CD14-positive monocyte (primary cell): Measurements from ENCODE around the gene PFDN1. TPM values are rescaled to one million over a fixed set of nuclear protein-coding genes. Genes with fewer than 3 reads are reported as not detected.

Experiments
- DNase-seq, 3 donors: peaks; one replicate each; pipeline ENCODE4 v3.0.0-alpha.2; 2011 to 2022
- H2AFZ ChIP-seq: 2 replicates; pipeline ENCODE4 v1.6.0; 2012; ENCODE audit warnings: mild to moderate bottlenecking, low read depth, low read length, inconsistent platforms; ENCODE audit not compliant: insufficient read depth, poor library complexity, severe bottlenecking
- H3K27ac ChIP-seq, 2 donors: 1 replicate in 1 of 2; 2 replicates in 1 of 2; pipeline ENCODE4 v1.5.1; 2012 to 2013; ENCODE audit warnings: low read length in 2 of 2, control low read depth in 1 of 2, inconsistent platforms in 1 of 2, low read depth in 1 of 2, mild to moderate bottlenecking in 1 of 2
- H3K27me3 ChIP-seq, 2 donors: one replicate each; pipeline versions ENCODE4 v1.6.0 to v1.6.1; 2011 to 2013; ENCODE audit warnings: low read length in 2 of 2; ENCODE audit not compliant: control insufficient read depth in 2 of 2, insufficient read depth in 2 of 2
- H3K36me3 ChIP-seq, 2 donors: replicated peaks in 1 of 2; 1 replicate in 1 of 2; 2 replicates in 1 of 2; pipeline versions ENCODE4 v1.5.1 to v1.6.1; 2012 to 2013; ENCODE audit warnings: low read length in 2 of 2, control low read depth in 1 of 2, inconsistent platforms in 1 of 2, mild to moderate bottlenecking in 1 of 2; ENCODE audit not compliant: insufficient read depth in 2 of 2, control insufficient read depth in 1 of 2
- H3K4me1 ChIP-seq, 2 donors: 1 replicate in 1 of 2; 2 replicates in 1 of 2; pipeline versions ENCODE4 v1.5.1 to v1.6.1; 2012 to 2013; ENCODE audit warnings: low read length in 2 of 2, control low read depth in 1 of 2, inconsistent platforms in 1 of 2, mild to moderate bottlenecking in 1 of 2, moderate library complexity in 1 of 2; ENCODE audit not compliant: insufficient read depth in 2 of 2, control insufficient read depth in 1 of 2
- H3K4me2 ChIP-seq: replicated peaks from 2 replicates; pipeline ENCODE3; 2012; ENCODE audit warnings: low read length, moderate library complexity, mild to moderate bottlenecking; ENCODE audit not compliant: poor library complexity, severe bottlenecking; ENCODE audit errors: extremely low read depth
- H3K4me3 ChIP-seq, 3 experiments: fragments of 200-600 bp in 1 of 3; sonication (generic) in 1 of 3; replicated peaks in 1 of 3; 1 replicate in 2 of 3; 2 replicates in 1 of 3; pipeline ENCODE4 v1.5.1; 2011 to 2013; ENCODE audit warnings: low read length in 3 of 3, mild to moderate bottlenecking in 3 of 3, control low read depth in 2 of 3, low read depth in 2 of 3, inconsistent platforms in 1 of 3, moderate library complexity in 1 of 3
- H3K79me2 ChIP-seq: 2 replicates; pipeline ENCODE4 v1.6.0; 2012; ENCODE audit warnings: mild to moderate bottlenecking, control low read depth, inconsistent platforms, low read length, moderate library complexity; ENCODE audit not compliant: insufficient read depth
- H3K9ac ChIP-seq: 2 replicates; pipeline ENCODE4 v1.6.0; 2017; ENCODE audit warnings: low read length, mild to moderate bottlenecking; ENCODE audit not compliant: insufficient read depth, poor library complexity, severe bottlenecking
- H3K9me3 ChIP-seq, 2 donors: replicated peaks in 1 of 2; 1 replicate in 1 of 2; 2 replicates in 1 of 2; pipeline versions ENCODE4 v1.5.1 to v1.6.1; 2012 to 2013; ENCODE audit warnings: low read length in 2 of 2, control low read depth in 1 of 2; ENCODE audit not compliant: control insufficient read depth in 1 of 2, insufficient read depth in 1 of 2
- H4K20me1 ChIP-seq: 2 replicates; pipeline ENCODE4 v1.6.0; 2012; ENCODE audit warnings: mild to moderate bottlenecking, low read length, control low read depth, moderate library complexity; ENCODE audit not compliant: insufficient read depth
- H3K27ac Mint-ChIP-seq, 7 donors: one replicate each; pipeline ENCODE4 v1.8.0; 2020; ENCODE audit warnings: mild to moderate bottlenecking in 7 of 7, mixed read lengths in 7 of 7, moderate library complexity in 6 of 7, inconsistent platforms in 2 of 7
- H3K27me3 Mint-ChIP-seq, 3 donors: one replicate each; pipeline ENCODE4 v1.8.0; 2021 to 2022; ENCODE audit warnings: low read depth in 3 of 3, mild to moderate bottlenecking in 3 of 3, mixed read lengths in 3 of 3, moderate library complexity in 3 of 3, inconsistent platforms in 1 of 3
- H3K36me3 Mint-ChIP-seq, 2 donors: one replicate each; pipeline ENCODE4 v1.8.0; 2020; ENCODE audit warnings: mixed read lengths in 2 of 2, inconsistent platforms in 1 of 2, mild to moderate bottlenecking in 1 of 2
- H3K4me1 Mint-ChIP-seq: one replicate; pipeline ENCODE4 v1.8.0; 2020; ENCODE audit warnings: mild to moderate bottlenecking, mixed read lengths
- H3K4me3 Mint-ChIP-seq, 2 donors: one replicate each; pipeline ENCODE4 v1.8.0; 2020; ENCODE audit warnings: mild to moderate bottlenecking in 2 of 2, mixed read lengths in 2 of 2, moderate library complexity in 1 of 2
- H3K9me3 Mint-ChIP-seq, 7 donors: one replicate each; pipeline ENCODE4 v1.8.0; 2020 to 2022; ENCODE audit warnings: mixed read lengths in 7 of 7, mild to moderate bottlenecking in 6 of 7, moderate library complexity in 6 of 7, inconsistent platforms in 2 of 7
- WGBS: methylation state at CpG from one replicate; pipeline ENCODE4 v1.1.5; 2013; ENCODE audit warnings: missing lambda C conversion rate; ENCODE audit not compliant: insufficient coverage; 5-methylcytosine and 5-hydroxymethylcytosine counted together
- intact Hi-C, 2 donors: fragments of 100-400 bp; cut with micrococcal nuclease; formaldehyde crosslinking; loops; one replicate each; pipeline versions ENCODE4 v1.15.0 to v1.15.1; 2023
- polyA plus RNA-seq, 3 donors: library from polyadenylated mRNA; depleted of rRNA in 1 of 3; unstranded in 2 of 3; stranded (reverse) in 1 of 3; fragments of 300-500 nt in 2 of 3; fragments of >200 nt in 1 of 3; fragmentation: Illumina TruSeq in 2 of 3; gene quantifications; 1 replicate in 2 of 3; 2 replicates in 1 of 3; pipeline ENCODE4 v1.2.3, GENCODE V29; 2012 to 2021
- TF ChIP-seq, protein P1 (sequence below): fragments of 200-600 bp; IDR thresholded peaks from one replicate; pipeline ENCODE4 v1.8.0; 2022; ENCODE audit warnings: antibody characterized with exemption, mild to moderate bottlenecking

Gene PFDN1
- polyA plus RNA-seq, 3 donors: 44.7 to 105 (median 82.2) TPM

GRCh38 chr5:140258873-140259272 lies 44.0 kb downstream of the PFDN1 start:
- peaks cover 24% of the 10 kb centered on the region for H3K4me1 Mint-ChIP-seq
- H3K4me3 Mint-ChIP-seq: no peak overlapping the region
- WGBS: 100% methylated on average over 1 of the region's 4 CpGs

GRCh38 chr5:140258016-140258415 lies 44.9 kb downstream of the PFDN1 start:
- H4K20me1 ChIP-seq: no peaks in the 10 kb centered on the region
- peaks cover 24% of the 10 kb centered on the region for H3K4me1 Mint-ChIP-seq
- no peak overlapping the region for H2AFZ ChIP-seq
- no peak overlapping the region for H3K4me3 Mint-ChIP-seq
- no peak overlapping the region for H3K9ac ChIP-seq
- H3K9me3 ChIP-seq: no peaks in the 10 kb centered on the region
- DNase-seq: no peak
- no peak overlapping the region for H3K27ac ChIP-seq
- peaks cover 39 to 54% of the 10 kb centered on the region in 2 donors for H3K4me1 ChIP-seq
- H3K79me2 ChIP-seq: peaks cover 34% of the 10 kb centered on the region
- peaks cover 0 to 3% (median 1%) of the 10 kb centered on the region in 3 donors for H3K27me3 Mint-ChIP-seq
- TF ChIP-seq, protein P1, sequence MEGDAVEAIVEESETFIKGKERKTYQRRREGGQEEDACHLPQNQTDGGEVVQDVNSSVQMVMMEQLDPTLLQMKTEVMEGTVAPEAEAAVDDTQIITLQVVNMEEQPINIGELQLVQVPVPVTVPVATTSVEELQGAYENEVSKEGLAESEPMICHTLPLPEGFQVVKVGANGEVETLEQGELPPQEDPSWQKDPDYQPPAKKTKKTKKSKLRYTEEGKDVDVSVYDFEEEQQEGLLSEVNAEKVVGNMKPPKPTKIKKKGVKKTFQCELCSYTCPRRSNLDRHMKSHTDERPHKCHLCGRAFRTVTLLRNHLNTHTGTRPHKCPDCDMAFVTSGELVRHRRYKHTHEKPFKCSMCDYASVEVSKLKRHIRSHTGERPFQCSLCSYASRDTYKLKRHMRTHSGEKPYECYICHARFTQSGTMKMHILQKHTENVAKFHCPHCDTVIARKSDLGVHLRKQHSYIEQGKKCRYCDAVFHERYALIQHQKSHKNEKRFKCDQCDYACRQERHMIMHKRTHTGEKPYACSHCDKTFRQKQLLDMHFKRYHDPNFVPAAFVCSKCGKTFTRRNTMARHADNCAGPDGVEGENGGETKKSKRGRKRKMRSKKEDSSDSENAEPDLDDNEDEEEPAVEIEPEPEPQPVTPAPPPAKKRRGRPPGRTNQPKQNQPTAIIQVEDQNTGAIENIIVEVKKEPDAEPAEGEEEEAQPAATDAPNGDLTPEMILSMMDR: no peak
- H3K4me2 ChIP-seq: no peak overlapping the region
- no peaks in the 10 kb centered on the region for H3K9me3 Mint-ChIP-seq
- H3K27me3 ChIP-seq: no peaks in the 10 kb centered on the region
- intact Hi-C loops: no loop called here
- peaks cover 3 to 30% of the 10 kb centered on the region in 2 donors for H3K36me3 ChIP-seq
- no peak overlapping the region for H3K4me3 ChIP-seq
- H3K36me3 Mint-ChIP-seq: peaks cover 43% of the 10 kb centered on the region in 2 donors
- H3K27ac Mint-ChIP-seq: peak overlapping the region in 4 of 7 donors; percentile 9 to 84 (median 64)
- 100% methylated on average over 1 of the region's 3 CpGs for WGBS

More at GRCh38 chr5:140258873-140259272, 44.0 kb downstream of the PFDN1 start:
- Histone ChIP-seq H3K9ac (no peak overlapping the region), H3K9me3 (no peaks in the 10 kb centered on the region), H3K4me1 (peaks cover 31 to 45% of the 10 kb centered on the region in 2 donors), H3K79me2 (peaks cover 29% of the 10 kb centered on the region), H3K27ac (no peak overlapping the region), H3K4me2 (no peak overlapping the region), H3K4me3 (no peak overlapping the region), H2AFZ (no peak overlapping the region), H3K36me3 (peaks cover 3 to 31% of the 10 kb centered on the region in 2 donors), H3K27me3 (no peaks in the 10 kb centered on the region), H4K20me1 (no peaks in the 10 kb centered on the region)
- Mint-ChIP-seq H3K27me3 (peaks cover 0 to 3% (median 1%) of the 10 kb centered on the region in 3 donors), H3K9me3 (no peaks in the 10 kb centered on the region), H3K27ac (peak overlapping the region in 3 of 7 donors; percentile 20 to 48 (median 31)), H3K36me3 (peaks cover 41 to 45% of the 10 kb centered on the region in 2 donors)
- TF ChIP-seq, protein P1: no peak
- intact Hi-C loops: no loop called here
- DNase-seq: no peak
